Inflammatory macrophage treated with lipopolysaccharide for 1 hour (primary cell): Measurements from ENCODE around the gene U2AF2.
A peak's percentile ranks its signal among the peaks of the same experiment; 100 is the strongest.

Experiments used
- DNase-seq, 2 donors: peaks; one replicate each; pipeline ENCODE4 v3.0.0-alpha.2; 2020 to 2022

The U2AF2 gene

GRCh38 chr19:55643887-55644176 lies 11.0 kb upstream of the U2AF2 start:
- DNase-seq, result no peak

- DNase-seq, result no peak
These were observed 10.5 kb upstream of the U2AF2 start for GRCh38 chr19:55644191-55644833.

GRCh38 chr19:55644842-55645511 lies 9.9 kb upstream of the U2AF2 start:
- no peak for DNase-seq

GRCh38 chr19:55645512-55645881 lies 9.3 kb upstream of the U2AF2 start:
- no peak for DNase-seq

GRCh38 chr19:55646889-55647731 lies 7.7 kb upstream of the U2AF2 start:
- DNase-seq, result no peak

- peak in 1 of 2 donors; percentile 38 for DNase-seq
These were observed 6.9 kb upstream of the U2AF2 start, which contains the start of gene CCDC106 for GRCh38 chr19:55647732-55648584. Gene CCDC106 (plus strand): TSS chr19:55648212. CDS start chr19:55649047, 835 bp downstream.

GRCh38 chr19:55648585-55649267 lies 6.1 kb upstream of the U2AF2 start:
- DNase-seq, result no peak

GRCh38 chr19:55649268-55650125 lies 5.3 kb upstream of the U2AF2 start:
- DNase-seq, result no peak

GRCh38 chr19:55650126-55650557 lies 4.7 kb upstream of the U2AF2 start:
- DNase-seq, result no peak

GRCh38 chr19:55650602-55651230 lies 4.1 kb upstream of the U2AF2 start:
- DNase-seq, result no peak

GRCh38 chr19:55651236-55651635 lies 3.6 kb upstream of the U2AF2 start:
- no peak for DNase-seq

- no peak for DNase-seq
These were observed 2.3 kb upstream of the U2AF2 start for GRCh38 chr19:55652311-55653128.

GRCh38 chr19:55653651-55654322 lies 1.0 kb upstream of the U2AF2 start:
- DNase-seq, result peak; percentile 95 to 99

- peak; percentile 100 for DNase-seq
These were observed 440 bp upstream of the U2AF2 start for GRCh38 chr19:55654323-55654867.

- DNase-seq, result no peak
These were observed 809 bp downstream of the U2AF2 start for GRCh38 chr19:55655648-55656040.

GRCh38 chr19:55656552-55656951 lies 1.7 kb downstream of the U2AF2 start:
- no peak for DNase-seq

- no peak for DNase-seq
These were observed 2.3 kb downstream of the U2AF2 start for GRCh38 chr19:55656988-55657747.

GRCh38 chr19:55658846-55659459 lies 4.1 kb downstream of the U2AF2 start:
- DNase-seq, result no peak
